Endothelial cell of umbilical vein (primary cell): ENCODE data around the gene TFIP11. TPM values are rescaled to one million over a fixed set of nuclear protein-coding genes. Genes with fewer than 3 reads are reported as not detected.

Source experiments
- BruUV-seq: library from RNA; stranded (reverse); fragments of 400-500 nt; replicated peaks from 2 replicates; lab custom pipeline; 2021; lab: Mats Ljungman, UMichigan
- CTCF ChIA-PET: fragments of 300-600, 350-600 bp; sonication (Branson Sonifier 250); formaldehyde crosslinking; loops from one replicate; lab custom pipeline; 2021; ENCODE audit warnings: antibody characterized with exemption, inconsistent platforms; lab: Charles Lee
- POLR2A ChIA-PET: fragments of 300-600, 350-600 bp; sonication (Branson Sonifier 250); formaldehyde crosslinking; loops from one replicate; lab custom pipeline; 2021; ENCODE audit warnings: antibody characterized with exemption, inconsistent platforms; lab: Charles Lee
- DNase-seq: peaks from one replicate; pipeline ENCODE4 v3.0.0-alpha.2; 2011; ENCODE audit warnings: low read depth, low spot score
- FAIRE-seq: peaks from 2 replicates; lab custom pipeline; 2011; peaks lifted over from hg19 to GRCh38; lab: Jason Lieb, UNC
- H2AFZ ChIP-seq: 2 replicates; pipeline ENCODE4 v1.6.0; 2012; ENCODE audit warnings: low read depth, low read length, control low read depth, inconsistent platforms
- H3K27ac ChIP-seq: 2 replicates; pipeline ENCODE4 v1.5.1; 2011; ENCODE audit warnings: low read depth, mild to moderate bottlenecking, control low read depth, low read length, moderate library complexity; ENCODE audit not compliant: insufficient read depth
- H3K27me3 ChIP-seq, 2 experiments: 2 replicates each; pipeline versions ENCODE4 v1.6.0 to v1.6.1; 2011; ENCODE audit warnings: low read length in 2 of 2, mixed read lengths in 1 of 2; ENCODE audit not compliant: control insufficient read depth in 2 of 2, insufficient read depth in 2 of 2
- H3K36me3 ChIP-seq, 2 experiments: 2 replicates in 1 of 2; 3 replicates in 1 of 2; pipeline ENCODE4 v1.5.1; 2011; ENCODE audit warnings: low read length in 2 of 2, mild to moderate bottlenecking in 1 of 2, moderate library complexity in 1 of 2; ENCODE audit not compliant: control insufficient read depth in 2 of 2, insufficient read depth in 2 of 2; ENCODE audit errors: extremely low read depth in 1 of 2
- H3K4me1 ChIP-seq: 3 replicates; pipeline ENCODE4 v1.5.1; 2011; ENCODE audit warnings: mild to moderate bottlenecking, low read length; ENCODE audit not compliant: control insufficient read depth, insufficient read depth; ENCODE audit errors: extremely low read depth
- H3K4me2 ChIP-seq: 2 replicates; pipeline ENCODE4 v1.6.1; 2011; ENCODE audit warnings: low read length, control low read depth, mixed read lengths; ENCODE audit not compliant: insufficient read depth
- H3K4me3 ChIP-seq, 3 experiments: fragments of 200-600 bp in 1 of 3; sonication (generic), shearing (Covaris generic) in 1 of 3; replicated peaks in 1 of 3; 2 replicates each; pipeline ENCODE4 v1.5.1; 2011 to 2016; ENCODE audit warnings: control low read depth in 3 of 3, low read length in 3 of 3, mild to moderate bottlenecking in 2 of 3, inconsistent platforms in 1 of 3, low read depth in 1 of 3, moderate library complexity in 1 of 3; ENCODE audit not compliant: insufficient read depth in 1 of 3
- H3K79me2 ChIP-seq: 2 replicates; pipeline ENCODE4 v1.6.0; 2012; ENCODE audit warnings: low read length, inconsistent platforms; ENCODE audit not compliant: control insufficient read depth, insufficient read depth
- H3K9ac ChIP-seq: replicated peaks from 2 replicates; pipeline ENCODE3; 2011; ENCODE audit warnings: low read length, control low read depth; ENCODE audit not compliant: insufficient read depth; ENCODE audit errors: extremely low read depth
- H3K9me1 ChIP-seq: replicated peaks from 3 replicates; pipeline ENCODE4 v1.6.0; 2011; ENCODE audit warnings: mild to moderate bottlenecking, low read length; ENCODE audit not compliant: control insufficient read depth, insufficient read depth; ENCODE audit errors: extremely low read depth
- H3K9me3 ChIP-seq: replicated peaks from 2 replicates; pipeline ENCODE4 v1.5.1; 2012; ENCODE audit warnings: low read length, inconsistent platforms; ENCODE audit not compliant: control insufficient read depth, insufficient read depth
- H4K20me1 ChIP-seq: replicated peaks from 2 replicates; pipeline ENCODE3; 2011; ENCODE audit warnings: mild to moderate bottlenecking, low read length; ENCODE audit not compliant: control insufficient read depth, insufficient read depth; ENCODE audit errors: extremely low read depth
- EZH2 ChIP-seq: IDR thresholded peaks from 2 replicates; pipeline ENCODE4 v1.6.1; 2012; ENCODE audit warnings: borderline replicate concordance, low read depth, mild to moderate bottlenecking, moderate library complexity, low read length, inconsistent platforms; ENCODE audit not compliant: severe bottlenecking
- FOS ChIP-seq: IDR thresholded peaks from 2 replicates; pipeline ENCODE4 v1.6.1; 2011; ENCODE audit warnings: mild to moderate bottlenecking, low read length, moderate library complexity, borderline replicate concordance; ENCODE audit not compliant: insufficient read depth
- GATA2 ChIP-seq: IDR thresholded peaks from 2 replicates; pipeline ENCODE4 v1.7.0; 2011; ENCODE audit warnings: low read depth, mild to moderate bottlenecking, moderate library complexity, mixed read lengths, low read length; ENCODE audit not compliant: insufficient read length, insufficient read depth
- JUN ChIP-seq: IDR thresholded peaks from 2 replicates; pipeline ENCODE4 v1.6.1; 2011; ENCODE audit warnings: borderline replicate concordance, low read depth; ENCODE audit not compliant: insufficient read length, insufficient read depth
- MYC ChIP-seq: IDR thresholded peaks from one replicate; pipeline ENCODE4 v1.6.1; 2011; ENCODE audit warnings: mild to moderate bottlenecking, low read depth, low read length
- POLR2A ChIP-seq: IDR thresholded peaks from 2 replicates; pipeline ENCODE4 v1.6.1; 2012; ENCODE audit warnings: low read depth, mild to moderate bottlenecking, control low read depth, low read length
- POLR2AphosphoS5 ChIP-seq: IDR thresholded peaks from 2 replicates; pipeline ENCODE4 v1.6.1; 2012; ENCODE audit warnings: low read depth, mild to moderate bottlenecking, control low read depth, low read length, moderate library complexity; ENCODE audit not compliant: insufficient read depth
- dilution Hi-C: fragments of 300-500 bp; cut with MboI; formaldehyde crosslinking; loops from one replicate; pipeline ENCODE4 v1.15.0; 2019; ENCODE audit warnings: low sequenced_read_pairs; ENCODE audit not compliant: extremely low pct_ligation_motif_present
- intact Hi-C: fragments of 100-400 bp; cut with micrococcal nuclease; formaldehyde crosslinking; loops from one replicate; pipeline ENCODE4 v1.10.0; 2022
- polyA plus RNA-seq, 4 experiments: library from polyadenylated mRNA; depleted of rRNA in 3 of 4; stranded (reverse) in 3 of 4; unstranded in 1 of 4; fragments of >200 nt; gene quantifications; 2 replicates each; pipeline versions ENCODE4 v1.2.1 to v1.2.3, GENCODE V29; 2011 to 2012; ENCODE audit warnings: missing spikeins in 1 of 4
- total RNA-seq: library from RNA; stranded (reverse); gene quantifications from 2 replicates; pipeline ENCODE4 v1.2.3, GENCODE V29; 2021
- TF ChIP-seq, protein P1 (sequence below), 2 donors: IDR thresholded peaks; 1 replicate in 1 of 2; 2 replicates in 1 of 2; pipeline ENCODE4 v1.5.1; 2011; ENCODE audit warnings: low read length in 2 of 2, mild to moderate bottlenecking in 2 of 2, moderate library complexity in 2 of 2, control low read depth in 1 of 2, inconsistent platforms in 1 of 2, low read depth in 1 of 2; ENCODE audit not compliant: insufficient read depth in 1 of 2; ENCODE audit errors: extremely low read depth in 1 of 2

TFIP11 gene
- total and polyA plus RNA-seq, 2 donors (not counting 3 experiments of a cell fraction or from before 2014, with no cell fraction given), result 35.7 to 54.9 TPM

DNA sequence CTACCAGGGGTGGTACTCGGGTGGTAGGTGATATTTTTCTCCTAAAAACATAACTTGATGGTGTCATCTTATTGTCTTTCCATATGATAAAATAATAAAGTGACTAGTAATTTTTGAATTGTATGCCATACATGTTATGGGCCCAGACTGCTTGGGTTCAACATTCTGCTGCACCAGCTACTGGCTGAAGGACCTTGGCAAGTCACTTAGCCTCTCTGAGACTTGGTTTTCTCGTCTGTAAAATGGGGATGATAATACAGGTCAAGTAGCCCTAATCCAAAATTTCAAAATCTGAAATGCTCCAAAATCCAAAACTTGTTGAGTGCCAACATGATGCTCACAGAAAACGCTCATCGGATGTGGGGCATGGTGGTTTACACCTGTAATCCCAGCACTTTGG is 35.6 kb upstream of the TFIP11 start:
- Histone ChIP-seq H3K9ac (no peak overlapping the region), H3K9me3 (no peaks in the 10 kb centered on the region), H3K9me1 (no peaks in the 10 kb centered on the region), H3K27me3 (no peaks in the 10 kb centered on the region), H3K4me3 (no peak overlapping the region), H3K4me2 (no peak overlapping the region), H3K27ac (no peak overlapping the region), H3K36me3 (peaks cover 0 to 11% of the 10 kb centered on the region in 2 experiments), H3K79me2 (peaks cover 9% of the 10 kb centered on the region), H3K4me1 (peaks cover 6% of the 10 kb centered on the region), H2AFZ (no peak overlapping the region), H4K20me1 (no peaks in the 10 kb centered on the region)
- CTCF ChIA-PET, result no interaction called here
- DNase-seq (no peak), FAIRE-seq (no peak)
- TF ChIP-seq EZH2, result no peak
- TF ChIP-seq, protein P1, sequence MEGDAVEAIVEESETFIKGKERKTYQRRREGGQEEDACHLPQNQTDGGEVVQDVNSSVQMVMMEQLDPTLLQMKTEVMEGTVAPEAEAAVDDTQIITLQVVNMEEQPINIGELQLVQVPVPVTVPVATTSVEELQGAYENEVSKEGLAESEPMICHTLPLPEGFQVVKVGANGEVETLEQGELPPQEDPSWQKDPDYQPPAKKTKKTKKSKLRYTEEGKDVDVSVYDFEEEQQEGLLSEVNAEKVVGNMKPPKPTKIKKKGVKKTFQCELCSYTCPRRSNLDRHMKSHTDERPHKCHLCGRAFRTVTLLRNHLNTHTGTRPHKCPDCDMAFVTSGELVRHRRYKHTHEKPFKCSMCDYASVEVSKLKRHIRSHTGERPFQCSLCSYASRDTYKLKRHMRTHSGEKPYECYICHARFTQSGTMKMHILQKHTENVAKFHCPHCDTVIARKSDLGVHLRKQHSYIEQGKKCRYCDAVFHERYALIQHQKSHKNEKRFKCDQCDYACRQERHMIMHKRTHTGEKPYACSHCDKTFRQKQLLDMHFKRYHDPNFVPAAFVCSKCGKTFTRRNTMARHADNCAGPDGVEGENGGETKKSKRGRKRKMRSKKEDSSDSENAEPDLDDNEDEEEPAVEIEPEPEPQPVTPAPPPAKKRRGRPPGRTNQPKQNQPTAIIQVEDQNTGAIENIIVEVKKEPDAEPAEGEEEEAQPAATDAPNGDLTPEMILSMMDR (IDR thresholded peaks at IDR 0.05; ENCODE audit: extremely low read depth in 1 of 2, insufficient read depth in 1 of 2, low read depth in 1 of 2, low read length in 2 of 2), result no peak
- no peak for TF ChIP-seq POLR2A
- TF ChIP-seq POLR2AphosphoS5, result no peak
- TF ChIP-seq GATA2, result no peak
- TF ChIP-seq MYC, result no peak
- TF ChIP-seq FOS, result no peak
- no peak for TF ChIP-seq JUN
- dilution Hi-C loops (no loop called here), intact Hi-C loops (no loop called here)
- no TSS peak for BruUV-seq
- POLR2A ChIA-PET, result no interaction called here
